CMK (cell line): ENCODE results near the gene NHLH2.

Experiments
- DNase-seq: peaks from one replicate; pipeline ENCODE4 v3.0.0-alpha.2; 2010; ENCODE audit warnings: low read depth

NHLH2 gene

GRCh38 chr1:115837740-115838421, 3.0 kb downstream of the NHLH2 start:
- DNase-seq, result no peak

GRCh38 chr1:115837341-115837739, 3.6 kb downstream of the NHLH2 start:
- DNase-seq, result no peak

- no peak for DNase-seq
These were observed 7.1 kb downstream of the NHLH2 start for GRCh38 chr1:115833856-115834255.

GRCh38 chr1:115832651-115833050, 8.3 kb downstream of the NHLH2 start:
- DNase-seq, result no peak

GRCh38 chr1:115830963-115831362, 10.0 kb downstream of the NHLH2 start:
- no peak for DNase-seq

GRCh38 chr1:115829947-115830346, 11.0 kb downstream of the NHLH2 start:
- no peak for DNase-seq

- no peak for DNase-seq
These were observed 11.8 kb downstream of the NHLH2 start for GRCh38 chr1:115829023-115829674.

GRCh38 chr1:115828101-115829022, 12.6 kb downstream of the NHLH2 start:
- DNase-seq, result no peak

GRCh38 chr1:115827452-115828044, 13.4 kb downstream of the NHLH2 start:
- no peak for DNase-seq

- no peak for DNase-seq
These were observed 14.3 kb downstream of the NHLH2 start for GRCh38 chr1:115826628-115827027.

GRCh38 chr1:115822117-115822516, 18.8 kb downstream of the NHLH2 start:
- DNase-seq, result no peak

GRCh38 chr1:115815694-115816093, 25.2 kb downstream of the NHLH2 start:
- DNase-seq, result no peak

GRCh38 chr1:115814685-115815398, 26.1 kb downstream of the NHLH2 start:
- no peak for DNase-seq

- no peak for DNase-seq
These were observed 27.2 kb downstream of the NHLH2 start for GRCh38 chr1:115813727-115814126.

- no peak for DNase-seq
These were observed 29.6 kb downstream of the NHLH2 start for GRCh38 chr1:115811140-115811828.

- DNase-seq, result no peak
These were observed 30.3 kb downstream of the NHLH2 start for GRCh38 chr1:115810609-115811008.

GRCh38 chr1:115809847-115810246, 31.1 kb downstream of the NHLH2 start:
- DNase-seq, result no peak

- DNase-seq, result no peak
These were observed 31.9 kb downstream of the NHLH2 start for GRCh38 chr1:115809076-115809475.

GRCh38 chr1:115807723-115808122, 33.2 kb downstream of the NHLH2 start:
- DNase-seq, result no peak

GRCh38 chr1:115805597-115805996, 35.3 kb downstream of the NHLH2 start:
- no peak for DNase-seq

- DNase-seq, result no peak
These were observed 38.5 kb downstream of the NHLH2 start for GRCh38 chr1:115802416-115802815.
